OCI-LY1 (cell line): ENCODE results near the gene TBC1D7.

Experiments
- H2AFZ ChIP-seq: fragments of 200-600 bp; sonication (generic), shearing (Covaris generic); 2 replicates; pipeline ENCODE4 v1.6.0; 2014; ENCODE audit warnings: antibody characterized with exemption, mild to moderate bottlenecking, low read length
- H3F3A ChIP-seq: fragments of 200-600 bp; sonication (generic), shearing (Covaris generic); 2 replicates; pipeline ENCODE4 v1.6.0; 2014; ENCODE audit warnings: mild to moderate bottlenecking, antibody characterized with exemption, low read length, moderate library complexity; ENCODE audit not compliant: insufficient read depth
- H3K27ac ChIP-seq: fragments of 200-600 bp; sonication (generic); 2 replicates; pipeline ENCODE4 v1.5.1; 2014; ENCODE audit warnings: low read length, mixed run types, mild to moderate bottlenecking, low read depth; ENCODE audit not compliant: poor library complexity, severe bottlenecking
- H3K27me3 ChIP-seq: fragments of 200-600 bp; sonication (generic); 2 replicates; pipeline ENCODE4 v1.6.0; 2014; ENCODE audit warnings: antibody characterized with exemption, mild to moderate bottlenecking, low read length, moderate library complexity; ENCODE audit not compliant: insufficient read depth
- H3K36me3 ChIP-seq: fragments of 200-600 bp; sonication (generic); 2 replicates; pipeline ENCODE4 v1.6.1; 2014; ENCODE audit warnings: mild to moderate bottlenecking, antibody characterized with exemption, low read length, moderate library complexity, mixed read lengths; ENCODE audit not compliant: insufficient read depth
- H3K4me1 ChIP-seq: fragments of 200-600 bp; sonication (generic); 2 replicates; pipeline ENCODE4 v1.5.1; 2014; ENCODE audit warnings: mild to moderate bottlenecking, low read length, moderate library complexity; ENCODE audit not compliant: insufficient read depth, severe bottlenecking
- H3K4me2 ChIP-seq: fragments of 200-600 bp; sonication (generic), shearing (Covaris generic); 2 replicates; pipeline ENCODE4 v1.6.1; 2014; ENCODE audit warnings: low read length
- H3K4me3 ChIP-seq: fragments of 200-600 bp; sonication (generic); 2 replicates; pipeline ENCODE4 v1.5.1; 2014; ENCODE audit warnings: low read length, low read depth, mild to moderate bottlenecking, mixed read lengths; ENCODE audit not compliant: poor library complexity, severe bottlenecking
- H3K79me2 ChIP-seq: fragments of 200-600 bp; shearing (Covaris generic); 2 replicates; pipeline ENCODE4 v1.6.1; 2016; ENCODE audit warnings: mixed run types, low read length, mixed read lengths; ENCODE audit not compliant: insufficient read depth
- H3K9ac ChIP-seq: fragments of 200-600 bp; sonication (generic), shearing (Covaris generic); 2 replicates; pipeline ENCODE4 v1.6.1; 2014; ENCODE audit warnings: mild to moderate bottlenecking, low read length, mixed read lengths
- H3K9me2 ChIP-seq: fragments of 200-600 bp; sonication (generic), shearing (Covaris generic); 2 replicates; pipeline ENCODE4 v1.6.1; 2014; ENCODE audit warnings: low read depth, mild to moderate bottlenecking, low read length, mixed read lengths
- H3K9me3 ChIP-seq: fragments of 200-600 bp; shearing (Covaris generic); 2 replicates; pipeline ENCODE4 v1.6.1; 2014; ENCODE audit warnings: low read length, mixed read lengths
- H4K20me1 ChIP-seq: fragments of 200-600 bp; sonication (generic), shearing (Covaris generic); 2 replicates; pipeline ENCODE4 v1.6.0; 2016; ENCODE audit warnings: mild to moderate bottlenecking, low read length; ENCODE audit not compliant: insufficient read depth
- EZH2 ChIP-seq: fragments of 200-600 bp; sonication (generic), shearing (Covaris generic); IDR thresholded peaks from 2 replicates; pipeline ENCODE4 v1.8.0; 2017; ENCODE audit warnings: borderline replicate concordance, mixed run types, mild to moderate bottlenecking, antibody characterized with exemption, low read length, moderate library complexity, mixed read lengths
- TF ChIP-seq, protein P1 (sequence below): fragments of 200-600 bp; sonication (generic), shearing (Covaris generic); IDR thresholded peaks from 2 replicates; pipeline ENCODE4 v1.5.1; 2017; ENCODE audit warnings: mild to moderate bottlenecking, antibody characterized with exemption, low read length, moderate library complexity, mixed read lengths

TBC1D7 gene

GRCh38 chr6:13284646-13285045 is 43.7 kb downstream of the TBC1D7 start:
- no peaks in the 10 kb centered on the region for H4K20me1 ChIP-seq
- H3F3A ChIP-seq = no peaks in the 10 kb centered on the region
- H3K4me2 ChIP-seq = no peak overlapping the region
- peaks cover 27% of the 10 kb centered on the region for H3K36me3 ChIP-seq
- H3K79me2 ChIP-seq = no peaks in the 10 kb centered on the region
- peaks cover 15% of the 10 kb centered on the region for H3K4me1 ChIP-seq
- H2AFZ ChIP-seq = no peak overlapping the region
- no peak overlapping the region for H3K4me3 ChIP-seq
- H3K27ac ChIP-seq = no peak overlapping the region
- no peaks in the 10 kb centered on the region for H3K27me3 ChIP-seq
- no peak overlapping the region for H3K9ac ChIP-seq
- H3K9me3 ChIP-seq = peaks cover 8% of the 10 kb centered on the region; the same call in 1 of the 2 replicates
- TF ChIP-seq EZH2 = no peak
- TF ChIP-seq, protein P1, sequence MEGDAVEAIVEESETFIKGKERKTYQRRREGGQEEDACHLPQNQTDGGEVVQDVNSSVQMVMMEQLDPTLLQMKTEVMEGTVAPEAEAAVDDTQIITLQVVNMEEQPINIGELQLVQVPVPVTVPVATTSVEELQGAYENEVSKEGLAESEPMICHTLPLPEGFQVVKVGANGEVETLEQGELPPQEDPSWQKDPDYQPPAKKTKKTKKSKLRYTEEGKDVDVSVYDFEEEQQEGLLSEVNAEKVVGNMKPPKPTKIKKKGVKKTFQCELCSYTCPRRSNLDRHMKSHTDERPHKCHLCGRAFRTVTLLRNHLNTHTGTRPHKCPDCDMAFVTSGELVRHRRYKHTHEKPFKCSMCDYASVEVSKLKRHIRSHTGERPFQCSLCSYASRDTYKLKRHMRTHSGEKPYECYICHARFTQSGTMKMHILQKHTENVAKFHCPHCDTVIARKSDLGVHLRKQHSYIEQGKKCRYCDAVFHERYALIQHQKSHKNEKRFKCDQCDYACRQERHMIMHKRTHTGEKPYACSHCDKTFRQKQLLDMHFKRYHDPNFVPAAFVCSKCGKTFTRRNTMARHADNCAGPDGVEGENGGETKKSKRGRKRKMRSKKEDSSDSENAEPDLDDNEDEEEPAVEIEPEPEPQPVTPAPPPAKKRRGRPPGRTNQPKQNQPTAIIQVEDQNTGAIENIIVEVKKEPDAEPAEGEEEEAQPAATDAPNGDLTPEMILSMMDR = no peak
- no peaks in the 10 kb centered on the region for H3K9me2 ChIP-seq

DNA sequence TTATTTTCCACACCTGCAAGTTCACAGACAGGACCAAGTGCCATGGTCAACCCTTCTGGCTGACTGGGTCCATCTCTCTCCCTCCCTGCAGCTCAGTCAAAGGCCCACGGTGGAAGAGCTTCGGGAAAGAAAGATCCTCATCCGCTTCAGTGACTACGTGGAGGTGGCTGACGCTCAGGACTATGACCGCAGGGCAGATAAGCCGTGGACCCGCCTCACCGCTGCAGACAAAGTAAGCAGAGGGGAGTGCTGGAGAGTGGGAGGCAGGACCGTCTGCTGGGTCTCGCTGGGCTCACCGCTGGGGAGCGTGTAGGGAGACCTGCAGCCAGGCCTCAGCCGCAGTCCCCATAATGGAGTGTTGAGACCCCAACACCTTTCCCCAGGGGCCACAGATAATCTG is 45.0 kb downstream of the TBC1D7 start:
- H2AFZ ChIP-seq = no peak overlapping the region
- H3K9me3 ChIP-seq = peaks cover 8% of the 10 kb centered on the region; the same call in 1 of the 2 replicates
- no peak overlapping the region for H3K27ac ChIP-seq
- H3K36me3 ChIP-seq = peaks cover 24% of the 10 kb centered on the region
- H3K4me1 ChIP-seq = peaks cover 17% of the 10 kb centered on the region
- no peaks in the 10 kb centered on the region for H3K27me3 ChIP-seq
- H3K4me2 ChIP-seq = no peak overlapping the region
- TF ChIP-seq, protein P1 = no peak
- no peak overlapping the region for H3K9ac ChIP-seq
- H3K79me2 ChIP-seq = no peaks in the 10 kb centered on the region
- no peaks in the 10 kb centered on the region for H4K20me1 ChIP-seq
- H3F3A ChIP-seq = no peaks in the 10 kb centered on the region
- H3K4me3 ChIP-seq = no peak overlapping the region
- no peaks in the 10 kb centered on the region for H3K9me2 ChIP-seq

- Histone ChIP-seq H3K27me3 (no peaks in the 10 kb centered on the region), H3K79me2 (no peaks in the 10 kb centered on the region), H3K9me3 (peaks cover 8% of the 10 kb centered on the region; the same call in 1 of the 2 replicates), H2AFZ (no peak overlapping the region), H3K36me3 (peaks cover 21% of the 10 kb centered on the region), H3K27ac (no peak overlapping the region), H3K9me2 (no peaks in the 10 kb centered on the region), H3F3A (no peaks in the 10 kb centered on the region), H3K9ac (no peak overlapping the region), H3K4me1 (peaks cover 25% of the 10 kb centered on the region), H3K4me2 (no peak overlapping the region), H3K4me3 (no peak overlapping the region), H4K20me1 (no peaks in the 10 kb centered on the region)
- no peak for TF ChIP-seq EZH2
- TF ChIP-seq, protein P1 = no peak
Observed at GRCh38 chr6:13282393-13283069, 45.8 kb downstream of the TBC1D7 start.
